Measurements from ENCODE around the gene SLC25A28.

DNA sequence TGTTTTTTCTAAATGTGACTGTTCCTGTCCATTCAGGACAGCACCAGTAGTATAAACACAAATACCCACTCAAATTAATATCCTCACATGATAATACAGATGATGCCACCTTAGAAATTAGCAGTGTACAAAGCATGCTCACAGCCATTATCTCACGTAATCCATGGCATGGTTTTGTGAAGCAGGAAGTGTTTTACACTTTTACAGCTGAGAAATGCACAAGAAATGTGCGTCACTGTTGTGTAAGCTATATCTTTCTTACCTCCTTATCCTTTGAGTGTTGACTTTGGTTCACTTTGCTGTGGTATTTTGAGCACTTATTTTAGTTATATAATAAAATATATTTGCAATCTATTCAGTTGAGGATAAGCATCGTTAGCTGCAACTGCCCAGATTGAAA, 55.9 kb downstream of the SLC25A28 start:
- TF ChIP-seq, protein P1, sequence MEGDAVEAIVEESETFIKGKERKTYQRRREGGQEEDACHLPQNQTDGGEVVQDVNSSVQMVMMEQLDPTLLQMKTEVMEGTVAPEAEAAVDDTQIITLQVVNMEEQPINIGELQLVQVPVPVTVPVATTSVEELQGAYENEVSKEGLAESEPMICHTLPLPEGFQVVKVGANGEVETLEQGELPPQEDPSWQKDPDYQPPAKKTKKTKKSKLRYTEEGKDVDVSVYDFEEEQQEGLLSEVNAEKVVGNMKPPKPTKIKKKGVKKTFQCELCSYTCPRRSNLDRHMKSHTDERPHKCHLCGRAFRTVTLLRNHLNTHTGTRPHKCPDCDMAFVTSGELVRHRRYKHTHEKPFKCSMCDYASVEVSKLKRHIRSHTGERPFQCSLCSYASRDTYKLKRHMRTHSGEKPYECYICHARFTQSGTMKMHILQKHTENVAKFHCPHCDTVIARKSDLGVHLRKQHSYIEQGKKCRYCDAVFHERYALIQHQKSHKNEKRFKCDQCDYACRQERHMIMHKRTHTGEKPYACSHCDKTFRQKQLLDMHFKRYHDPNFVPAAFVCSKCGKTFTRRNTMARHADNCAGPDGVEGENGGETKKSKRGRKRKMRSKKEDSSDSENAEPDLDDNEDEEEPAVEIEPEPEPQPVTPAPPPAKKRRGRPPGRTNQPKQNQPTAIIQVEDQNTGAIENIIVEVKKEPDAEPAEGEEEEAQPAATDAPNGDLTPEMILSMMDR (conservative IDR thresholded peaks at IDR 0.05; ENCODE audit: low read depth, low read length), result no peak
- no peak for TF ChIP-seq EZH2 (IDR thresholded peaks at IDR 0.05; ENCODE audit: borderline replicate concordance, low read depth, low read length, poor library complexity, severe bottlenecking)

Data from A673 (cell line).